ENCODE measurements around the gene CCSER2.
A peak's percentile ranks its signal among the peaks of the same experiment; 100 is the strongest.

The CCSER2 gene

GRCh38 chr10:84546609-84547008 lies 218.2 kb downstream of the CCSER2 start:
- ChIA-PET POLR2A (no interaction called here), CTCF (interaction anchor here (1.5 kb wide), 1 partner anchor 9 kb away, joined by 7 read pairs; no protein-coding TSS in a partner anchor)
- DNase-seq (ENCODE audit: extremely low spot score): no peak
- TF ChIP-seq SUZ12 (IDR thresholded peaks at IDR 0.05) (no peak), NFRKB (IDR thresholded peaks at IDR 0.05) (no peak), FOXM1 (IDR thresholded peaks at IDR 0.05; ENCODE audit: borderline replicate concordance) (no peak), TARDBP (IDR thresholded peaks at IDR 0.05) (no peak), SP1 (IDR thresholded peaks at IDR 0.05) (no peak), HDGF (IDR thresholded peaks at IDR 0.05; ENCODE audit: borderline replicate concordance) (no peak), ELF4 (IDR thresholded peaks at IDR 0.05) (no peak), ZNF384 (IDR thresholded peaks at IDR 0.05) (no peak), BHLHE40 (IDR thresholded peaks at IDR 0.05; ENCODE audit: borderline replicate concordance) (no peak)

- no peak for DNase-seq (ENCODE audit: extremely low spot score)
- POLR2A ChIA-PET: no interaction called here
- no peak for TF ChIP-seq FOXA1 (IDR thresholded peaks at IDR 0.05)
- TF ChIP-seq SP1 (IDR thresholded peaks at IDR 0.05): no peak
- TF ChIP-seq HDGF (IDR thresholded peaks at IDR 0.05; ENCODE audit: borderline replicate concordance): no peak
- TF ChIP-seq SUZ12 (IDR thresholded peaks at IDR 0.05): no peak
- CTCF ChIA-PET: interaction anchor here (1.5 kb wide), 1 partner anchor 10 kb away, joined by 7 read pairs; no protein-coding TSS in a partner anchor
These were observed 219.2 kb downstream of the CCSER2 start for GRCh38 chr10:84547616-84548015.

GRCh38 chr10:84548869-84549268 lies 220.5 kb downstream of the CCSER2 start:
- POLR2A ChIA-PET: no interaction called here
- TF ChIP-seq FOXA1 (IDR thresholded peaks at IDR 0.05) (no peak), LEF1 (IDR thresholded peaks at IDR 0.05; ENCODE audit: borderline replicate concordance) (no peak), HDGF (IDR thresholded peaks at IDR 0.05; ENCODE audit: borderline replicate concordance) (no peak), FOXK2 (IDR thresholded peaks at IDR 0.05) (no peak)
- CTCF ChIA-PET: interaction anchor here (0.6 to 2.1 kb wide), 11 partner anchors 8 to 1943 kb away, joined by 3 to 10 read pairs (median 3); no protein-coding TSS in a partner anchor
- peak; percentile 37 for DNase-seq (ENCODE audit: extremely low spot score)

- no peak for DNase-seq (ENCODE audit: extremely low spot score)
- CTCF ChIA-PET: interaction anchor here (0.6 to 2.1 kb wide), 11 partner anchors 9 to 1944 kb away, joined by 3 to 10 read pairs (median 3); no protein-coding TSS in a partner anchor
- TF ChIP-seq FOXM1 (IDR thresholded peaks at IDR 0.05; ENCODE audit: borderline replicate concordance) (no peak), BHLHE40 (IDR thresholded peaks at IDR 0.05; ENCODE audit: borderline replicate concordance) (no peak), L3MBTL2 (conservative IDR thresholded peaks at IDR 0.05) (no peak), ZNF384 (IDR thresholded peaks at IDR 0.05) (no peak), NFRKB (IDR thresholded peaks at IDR 0.05) (no peak), CTBP1 (IDR thresholded peaks at IDR 0.05; ENCODE audit: borderline replicate concordance) (no peak), HDGF (IDR thresholded peaks at IDR 0.05; ENCODE audit: borderline replicate concordance) (no peak), TARDBP (IDR thresholded peaks at IDR 0.05) (no peak), SP1 (IDR thresholded peaks at IDR 0.05) (no peak), ELF4 (IDR thresholded peaks at IDR 0.05) (no peak), LEF1 (IDR thresholded peaks at IDR 0.05; ENCODE audit: borderline replicate concordance) (no peak), FOXA1 (IDR thresholded peaks at IDR 0.05) (no peak), SUZ12 (IDR thresholded peaks at IDR 0.05) (no peak), FOXK2 (IDR thresholded peaks at IDR 0.05) (no peak), ARNT (IDR thresholded peaks at IDR 0.05) (no peak)
- TF ChIP-seq, protein P1, sequence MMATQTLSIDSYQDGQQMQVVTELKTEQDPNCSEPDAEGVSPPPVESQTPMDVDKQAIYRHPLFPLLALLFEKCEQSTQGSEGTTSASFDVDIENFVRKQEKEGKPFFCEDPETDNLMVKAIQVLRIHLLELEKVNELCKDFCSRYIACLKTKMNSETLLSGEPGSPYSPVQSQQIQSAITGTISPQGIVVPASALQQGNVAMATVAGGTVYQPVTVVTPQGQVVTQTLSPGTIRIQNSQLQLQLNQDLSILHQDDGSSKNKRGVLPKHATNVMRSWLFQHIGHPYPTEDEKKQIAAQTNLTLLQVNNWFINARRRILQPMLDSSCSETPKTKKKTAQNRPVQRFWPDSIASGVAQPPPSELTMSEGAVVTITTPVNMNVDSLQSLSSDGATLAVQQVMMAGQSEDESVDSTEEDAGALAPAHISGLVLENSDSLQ (IDR thresholded peaks at IDR 0.05): no peak
- POLR2A ChIA-PET: no interaction called here
These were observed 221.2 kb downstream of the CCSER2 start for GRCh38 chr10:84549368-84550165.

- DNase-seq (ENCODE audit: extremely low spot score): no peak
- ChIA-PET CTCF (interaction anchor here (2.1 kb wide), 1 partner anchor 13 kb away, joined by 6 read pairs; no protein-coding TSS in a partner anchor), POLR2A (no interaction called here)
- TF ChIP-seq SUZ12 (IDR thresholded peaks at IDR 0.05) (no peak), FOXA1 (IDR thresholded peaks at IDR 0.05) (no peak), NFRKB (IDR thresholded peaks at IDR 0.05) (no peak), FOXM1 (IDR thresholded peaks at IDR 0.05; ENCODE audit: borderline replicate concordance) (no peak), HDGF (IDR thresholded peaks at IDR 0.05; ENCODE audit: borderline replicate concordance) (no peak), BHLHE40 (IDR thresholded peaks at IDR 0.05; ENCODE audit: borderline replicate concordance) (no peak), ELF4 (IDR thresholded peaks at IDR 0.05) (no peak), SP1 (IDR thresholded peaks at IDR 0.05) (no peak), ARNT (IDR thresholded peaks at IDR 0.05) (no peak), ZNF384 (IDR thresholded peaks at IDR 0.05) (no peak), CTBP1 (IDR thresholded peaks at IDR 0.05; ENCODE audit: borderline replicate concordance) (no peak), LEF1 (IDR thresholded peaks at IDR 0.05; ENCODE audit: borderline replicate concordance) (no peak), TARDBP (IDR thresholded peaks at IDR 0.05) (no peak), L3MBTL2 (conservative IDR thresholded peaks at IDR 0.05) (no peak)
- TF ChIP-seq, protein P1 (IDR thresholded peaks at IDR 0.05): no peak
These were observed 222.5 kb downstream of the CCSER2 start for GRCh38 chr10:84550756-84551436.

GRCh38 chr10:84551437-84552120 lies 223.2 kb downstream of the CCSER2 start:
- POLR2A ChIA-PET: no interaction called here
- TF ChIP-seq FOXA1 (IDR thresholded peaks at IDR 0.05): no peak
- no peak for TF ChIP-seq NFRKB (IDR thresholded peaks at IDR 0.05)
- no peak for TF ChIP-seq ELF4 (IDR thresholded peaks at IDR 0.05)
- no peak for TF ChIP-seq L3MBTL2 (conservative IDR thresholded peaks at IDR 0.05)
- TF ChIP-seq CTBP1 (IDR thresholded peaks at IDR 0.05; ENCODE audit: borderline replicate concordance): no peak
- TF ChIP-seq FOXK2 (IDR thresholded peaks at IDR 0.05): no peak
- TF ChIP-seq LEF1 (IDR thresholded peaks at IDR 0.05; ENCODE audit: borderline replicate concordance): no peak
- TF ChIP-seq ZNF384 (IDR thresholded peaks at IDR 0.05): no peak
- TF ChIP-seq ARNT (IDR thresholded peaks at IDR 0.05): no peak
- TF ChIP-seq HDGF (IDR thresholded peaks at IDR 0.05; ENCODE audit: borderline replicate concordance): no peak
- no peak for DNase-seq (ENCODE audit: extremely low spot score)
- CTCF ChIA-PET: interaction anchor here (1.0 kb wide), 1 partner anchor 15 kb away, joined by 3 read pairs; no protein-coding TSS in a partner anchor
